WTC11 (cell line): ENCODE data around the gene ARHGEF39. TPM values are rescaled to one million over a fixed set of nuclear protein-coding genes. Genes with fewer than 3 reads are reported as not detected.

Experiments
- ATAC-seq: fragments of 200-7000 bp; cut with Tn5 transposase; 2 replicates; pipeline ENCODE4 v1.10.0; 2021; ENCODE audit warnings: mild to moderate bottlenecking, moderate library complexity
- CTCF ChIA-PET: fragments of 300-600 bp; sonication (Branson Sonifier 250); formaldehyde crosslinking; loops from one replicate; lab custom pipeline; 2021; ENCODE audit warnings: antibody characterized with exemption; lab: Charles Lee
- POLR2A ChIA-PET: fragments of 350-600 bp; sonication (Branson Sonifier 250); formaldehyde crosslinking; loops from one replicate; lab custom pipeline; 2021; ENCODE audit warnings: antibody characterized with exemption; lab: Charles Lee
- DNase-seq: peaks from one replicate; pipeline ENCODE4 v3.0.0; 2021; ENCODE audit warnings: low spot score
- H3K27ac Mint-ChIP-seq: 2 replicates; pipeline ENCODE4 v1.8.0; 2021; ENCODE audit warnings: mixed read lengths
- H3K27me3 Mint-ChIP-seq: 2 replicates; pipeline ENCODE4 v1.8.0; 2021; ENCODE audit warnings: low read depth, mild to moderate bottlenecking, moderate library complexity, mixed read lengths
- H3K36me3 Mint-ChIP-seq: 2 replicates; pipeline ENCODE4 v1.8.0; 2021; ENCODE audit warnings: mixed read lengths
- H3K4me1 Mint-ChIP-seq: 2 replicates; pipeline ENCODE4 v1.8.0; 2022; ENCODE audit warnings: mixed read lengths
- H3K4me3 Mint-ChIP-seq: 2 replicates; pipeline ENCODE4 v1.8.0; 2021; ENCODE audit warnings: mild to moderate bottlenecking, moderate library complexity, mixed read lengths
- H3K9me3 Mint-ChIP-seq: 2 replicates; pipeline ENCODE4 v1.8.0; 2021; ENCODE audit warnings: mixed read lengths
- CDX4 ChIP-seq: fragments of 250-450 bp; sonication (Bioruptor Pico); IDR thresholded peaks from 2 replicates; pipeline ENCODE4 v1.9.0; 2021; ENCODE audit warnings: moderate library complexity, mild to moderate bottlenecking, inconsistent platforms, borderline replicate concordance
- CREB1 ChIP-seq: sonication (generic); formaldehyde crosslinking; IDR thresholded peaks from 2 replicates; pipeline ENCODE4 v1.8.0; 2023; ENCODE audit warnings: mild to moderate bottlenecking, missing genetic modification reagents
- ESRRA ChIP-seq: sonication (generic); formaldehyde crosslinking; IDR thresholded peaks from 2 replicates; pipeline ENCODE4 v1.8.1; 2022; ENCODE audit warnings: mild to moderate bottlenecking, missing genetic modification reagents, borderline replicate concordance
- FOXK1 ChIP-seq: sonication (generic); formaldehyde crosslinking; IDR thresholded peaks from 2 replicates; pipeline ENCODE4 v1.8.0; 2022; ENCODE audit warnings: mild to moderate bottlenecking, moderate library complexity, missing genetic modification reagents
- HMGA2 ChIP-seq: fragments of 250-450 bp; sonication (Bioruptor Pico); IDR thresholded peaks from 2 replicates; pipeline ENCODE4 v1.4.0; 2021; ENCODE audit warnings: mild to moderate bottlenecking, moderate library complexity
- IRF1 ChIP-seq: sonication (generic); formaldehyde crosslinking; IDR thresholded peaks from 2 replicates; pipeline ENCODE4 v1.8.0; 2023; ENCODE audit warnings: missing genetic modification reagents
- KAT7 ChIP-seq: sonication (generic); formaldehyde crosslinking; IDR thresholded peaks from 2 replicates; pipeline ENCODE4 v1.8.1; 2023; ENCODE audit warnings: missing genetic modification reagents, mild to moderate bottlenecking, borderline replicate concordance
- NFATC4 ChIP-seq: fragments of 250-450 bp; sonication (Bioruptor Pico); IDR thresholded peaks from 2 replicates; pipeline ENCODE4 v1.9.0; 2021; ENCODE audit warnings: mild to moderate bottlenecking
- NR2C2 ChIP-seq: sonication (generic); formaldehyde crosslinking; IDR thresholded peaks from 2 replicates; pipeline ENCODE4 v1.8.0; 2022; ENCODE audit warnings: mild to moderate bottlenecking, missing genetic modification reagents
- USF1 ChIP-seq: sonication (generic); formaldehyde crosslinking; IDR thresholded peaks from 2 replicates; pipeline ENCODE4 v1.8.0; 2022; ENCODE audit warnings: mild to moderate bottlenecking, missing genetic modification reagents
- ZBTB21 ChIP-seq: sonication (generic); formaldehyde crosslinking; IDR thresholded peaks from 2 replicates; pipeline ENCODE4 v1.8.1; 2023; ENCODE audit warnings: mild to moderate bottlenecking, missing genetic modification reagents, borderline replicate concordance
- ZBTB43 ChIP-seq: sonication (generic); formaldehyde crosslinking; IDR thresholded peaks from 2 replicates; pipeline ENCODE4 v1.8.1; 2023; ENCODE audit warnings: mild to moderate bottlenecking, missing genetic modification reagents
- ZNF121 ChIP-seq: sonication (generic); formaldehyde crosslinking; IDR thresholded peaks from 2 replicates; pipeline ENCODE4 v1.8.0; 2023; ENCODE audit warnings: missing genetic modification reagents
- ZNF219 ChIP-seq: sonication (generic); formaldehyde crosslinking; IDR thresholded peaks from 2 replicates; pipeline ENCODE4 v1.8.0; 2023; ENCODE audit warnings: missing genetic modification reagents, mild to moderate bottlenecking, borderline replicate concordance
- ZNF671 ChIP-seq: fragments of 250-450 bp; sonication (Bioruptor Pico); IDR thresholded peaks from 2 replicates; pipeline ENCODE4 v1.8.0; 2021; ENCODE audit warnings: mild to moderate bottlenecking
- total RNA-seq: library from RNA; stranded (reverse); gene quantifications from 3 replicates; pipeline ENCODE4 v1.2.3, GENCODE V29; 2021
- TF ChIP-seq, protein P1 (sequence below): fragments of 200-600 bp; IDR thresholded peaks from 2 replicates; pipeline ENCODE4 v1.8.0; 2022; ENCODE audit warnings: antibody characterized with exemption
- TF ChIP-seq, protein P2 (sequence below): sonication (generic); formaldehyde crosslinking; IDR thresholded peaks from 2 replicates; pipeline ENCODE4 v1.8.1; 2022; ENCODE audit warnings: low read depth, mild to moderate bottlenecking, moderate library complexity, missing genetic modification reagents, borderline replicate concordance
- TF ChIP-seq, protein P3 (sequence below): sonication (generic); formaldehyde crosslinking; conservative IDR thresholded peaks from 2 replicates; pipeline ENCODE4 v1.8.1; 2022; ENCODE audit warnings: mild to moderate bottlenecking, missing genetic modification reagents
- TF ChIP-seq, protein P4 (sequence below): sonication (generic); formaldehyde crosslinking; IDR thresholded peaks from 2 replicates; pipeline ENCODE4 v1.8.1; 2022; ENCODE audit warnings: mild to moderate bottlenecking, moderate library complexity, missing genetic modification reagents
- TF ChIP-seq, protein P5 (sequence below): fragments of 250-450 bp; sonication (Bioruptor Pico); IDR thresholded peaks from 2 replicates; pipeline ENCODE4 v1.9.0; 2021; ENCODE audit warnings: mild to moderate bottlenecking, borderline replicate concordance
- TF ChIP-seq, protein P6 (sequence below): sonication (generic); formaldehyde crosslinking; IDR thresholded peaks from 2 replicates; pipeline ENCODE4 v1.8.1; 2022; ENCODE audit warnings: mild to moderate bottlenecking, missing genetic modification reagents, moderate library complexity, borderline replicate concordance

Gene ARHGEF39
- total RNA-seq, 1 experiment from 2014 or later, result 23.8 TPM

DNA sequence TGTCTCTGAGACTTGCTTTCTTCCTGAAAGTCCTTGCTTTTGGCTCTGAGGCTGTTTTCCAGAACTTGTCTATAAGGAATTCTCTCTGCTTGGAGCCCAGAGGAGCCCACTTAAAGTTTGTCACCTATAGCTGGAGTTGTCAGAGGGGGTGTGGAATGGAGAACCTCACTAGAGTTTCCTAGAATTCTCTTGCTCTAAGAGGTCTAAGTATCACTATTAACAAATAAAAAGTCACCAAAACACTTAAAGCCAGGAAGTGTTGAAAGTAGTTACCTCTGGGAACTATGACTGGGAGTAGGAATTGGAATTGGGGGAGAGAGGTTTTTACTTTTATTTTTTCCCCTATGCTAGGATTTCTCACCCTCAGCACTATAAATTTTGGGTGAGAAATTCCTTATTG, 29.3 kb downstream of the ARHGEF39 start (continued):
- no peak for TF ChIP-seq FOXK1 (CRISPR knock-in tag)
- TF ChIP-seq CREB1 (CRISPR knock-in tag), result no peak
- TF ChIP-seq ZNF219 (CRISPR knock-in tag), result no peak
- no peak for TF ChIP-seq ZNF671 (CRISPR knock-in tag)
- TF ChIP-seq ZBTB21, result no peak
- TF ChIP-seq, all 79 proteins: peak for 0

- ChIA-PET CTCF (interaction anchor here (1.3 to 5.3 kb wide), 6 partner anchors 13 to 30 kb away, joined by 3 to 17 read pairs (median 8); no protein-coding TSS in a partner anchor), POLR2A (no interaction called here)
- Mint-ChIP-seq H3K27ac (no peak overlapping the region), H3K4me1 (no peaks in the 10 kb centered on the region), H3K36me3 (no peaks in the 10 kb centered on the region), H3K4me3 (no peak overlapping the region), H3K9me3 (no peaks in the 10 kb centered on the region), H3K27me3 (peaks cover 4% of the 10 kb centered on the region)
- ATAC-seq (no peak), DNase-seq (no peak)
- no peak for TF ChIP-seq KAT7 (CRISPR knock-in tag)
- no peak for TF ChIP-seq USF1 (CRISPR knock-in tag)
- TF ChIP-seq, protein P1, sequence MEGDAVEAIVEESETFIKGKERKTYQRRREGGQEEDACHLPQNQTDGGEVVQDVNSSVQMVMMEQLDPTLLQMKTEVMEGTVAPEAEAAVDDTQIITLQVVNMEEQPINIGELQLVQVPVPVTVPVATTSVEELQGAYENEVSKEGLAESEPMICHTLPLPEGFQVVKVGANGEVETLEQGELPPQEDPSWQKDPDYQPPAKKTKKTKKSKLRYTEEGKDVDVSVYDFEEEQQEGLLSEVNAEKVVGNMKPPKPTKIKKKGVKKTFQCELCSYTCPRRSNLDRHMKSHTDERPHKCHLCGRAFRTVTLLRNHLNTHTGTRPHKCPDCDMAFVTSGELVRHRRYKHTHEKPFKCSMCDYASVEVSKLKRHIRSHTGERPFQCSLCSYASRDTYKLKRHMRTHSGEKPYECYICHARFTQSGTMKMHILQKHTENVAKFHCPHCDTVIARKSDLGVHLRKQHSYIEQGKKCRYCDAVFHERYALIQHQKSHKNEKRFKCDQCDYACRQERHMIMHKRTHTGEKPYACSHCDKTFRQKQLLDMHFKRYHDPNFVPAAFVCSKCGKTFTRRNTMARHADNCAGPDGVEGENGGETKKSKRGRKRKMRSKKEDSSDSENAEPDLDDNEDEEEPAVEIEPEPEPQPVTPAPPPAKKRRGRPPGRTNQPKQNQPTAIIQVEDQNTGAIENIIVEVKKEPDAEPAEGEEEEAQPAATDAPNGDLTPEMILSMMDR, result no peak
- no peak for TF ChIP-seq CDX4
- TF ChIP-seq, protein P2, sequence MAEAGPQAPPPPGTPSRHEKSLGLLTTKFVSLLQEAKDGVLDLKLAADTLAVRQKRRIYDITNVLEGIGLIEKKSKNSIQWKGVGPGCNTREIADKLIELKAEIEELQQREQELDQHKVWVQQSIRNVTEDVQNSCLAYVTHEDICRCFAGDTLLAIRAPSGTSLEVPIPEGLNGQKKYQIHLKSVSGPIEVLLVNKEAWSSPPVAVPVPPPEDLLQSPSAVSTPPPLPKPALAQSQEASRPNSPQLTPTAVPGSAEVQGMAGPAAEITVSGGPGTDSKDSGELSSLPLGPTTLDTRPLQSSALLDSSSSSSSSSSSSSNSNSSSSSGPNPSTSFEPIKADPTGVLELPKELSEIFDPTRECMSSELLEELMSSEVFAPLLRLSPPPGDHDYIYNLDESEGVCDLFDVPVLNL (CRISPR knock-in tag), result no peak
- no peak for TF ChIP-seq HMGA2
- TF ChIP-seq, protein P3, sequence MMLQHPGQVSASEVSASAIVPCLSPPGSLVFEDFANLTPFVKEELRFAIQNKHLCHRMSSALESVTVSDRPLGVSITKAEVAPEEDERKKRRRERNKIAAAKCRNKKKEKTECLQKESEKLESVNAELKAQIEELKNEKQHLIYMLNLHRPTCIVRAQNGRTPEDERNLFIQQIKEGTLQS (CRISPR knock-in tag), result no peak
- TF ChIP-seq ESRRA (CRISPR knock-in tag), result no peak
- no peak for TF ChIP-seq IRF1
- TF ChIP-seq NR2C2 (CRISPR knock-in tag), result no peak
- TF ChIP-seq, protein P4, sequence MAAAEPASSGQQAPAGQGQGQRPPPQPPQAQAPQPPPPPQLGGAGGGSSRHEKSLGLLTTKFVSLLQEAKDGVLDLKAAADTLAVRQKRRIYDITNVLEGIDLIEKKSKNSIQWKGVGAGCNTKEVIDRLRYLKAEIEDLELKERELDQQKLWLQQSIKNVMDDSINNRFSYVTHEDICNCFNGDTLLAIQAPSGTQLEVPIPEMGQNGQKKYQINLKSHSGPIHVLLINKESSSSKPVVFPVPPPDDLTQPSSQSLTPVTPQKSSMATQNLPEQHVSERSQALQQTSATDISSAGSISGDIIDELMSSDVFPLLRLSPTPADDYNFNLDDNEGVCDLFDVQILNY (CRISPR knock-in tag), result no peak
- no peak for TF ChIP-seq ZNF121 (CRISPR knock-in tag)
- no peak for TF ChIP-seq ZBTB43 (CRISPR knock-in tag)
- no peak for TF ChIP-seq NFATC4 (CRISPR knock-in tag)
- TF ChIP-seq, protein P5, sequence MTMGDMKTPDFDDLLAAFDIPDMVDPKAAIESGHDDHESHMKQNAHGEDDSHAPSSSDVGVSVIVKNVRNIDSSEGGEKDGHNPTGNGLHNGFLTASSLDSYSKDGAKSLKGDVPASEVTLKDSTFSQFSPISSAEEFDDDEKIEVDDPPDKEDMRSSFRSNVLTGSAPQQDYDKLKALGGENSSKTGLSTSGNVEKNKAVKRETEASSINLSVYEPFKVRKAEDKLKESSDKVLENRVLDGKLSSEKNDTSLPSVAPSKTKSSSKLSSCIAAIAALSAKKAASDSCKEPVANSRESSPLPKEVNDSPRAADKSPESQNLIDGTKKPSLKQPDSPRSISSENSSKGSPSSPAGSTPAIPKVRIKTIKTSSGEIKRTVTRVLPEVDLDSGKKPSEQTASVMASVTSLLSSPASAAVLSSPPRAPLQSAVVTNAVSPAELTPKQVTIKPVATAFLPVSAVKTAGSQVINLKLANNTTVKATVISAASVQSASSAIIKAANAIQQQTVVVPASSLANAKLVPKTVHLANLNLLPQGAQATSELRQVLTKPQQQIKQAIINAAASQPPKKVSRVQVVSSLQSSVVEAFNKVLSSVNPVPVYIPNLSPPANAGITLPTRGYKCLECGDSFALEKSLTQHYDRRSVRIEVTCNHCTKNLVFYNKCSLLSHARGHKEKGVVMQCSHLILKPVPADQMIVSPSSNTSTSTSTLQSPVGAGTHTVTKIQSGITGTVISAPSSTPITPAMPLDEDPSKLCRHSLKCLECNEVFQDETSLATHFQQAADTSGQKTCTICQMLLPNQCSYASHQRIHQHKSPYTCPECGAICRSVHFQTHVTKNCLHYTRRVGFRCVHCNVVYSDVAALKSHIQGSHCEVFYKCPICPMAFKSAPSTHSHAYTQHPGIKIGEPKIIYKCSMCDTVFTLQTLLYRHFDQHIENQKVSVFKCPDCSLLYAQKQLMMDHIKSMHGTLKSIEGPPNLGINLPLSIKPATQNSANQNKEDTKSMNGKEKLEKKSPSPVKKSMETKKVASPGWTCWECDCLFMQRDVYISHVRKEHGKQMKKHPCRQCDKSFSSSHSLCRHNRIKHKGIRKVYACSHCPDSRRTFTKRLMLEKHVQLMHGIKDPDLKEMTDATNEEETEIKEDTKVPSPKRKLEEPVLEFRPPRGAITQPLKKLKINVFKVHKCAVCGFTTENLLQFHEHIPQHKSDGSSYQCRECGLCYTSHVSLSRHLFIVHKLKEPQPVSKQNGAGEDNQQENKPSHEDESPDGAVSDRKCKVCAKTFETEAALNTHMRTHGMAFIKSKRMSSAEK, result no peak
- TF ChIP-seq, protein P6, sequence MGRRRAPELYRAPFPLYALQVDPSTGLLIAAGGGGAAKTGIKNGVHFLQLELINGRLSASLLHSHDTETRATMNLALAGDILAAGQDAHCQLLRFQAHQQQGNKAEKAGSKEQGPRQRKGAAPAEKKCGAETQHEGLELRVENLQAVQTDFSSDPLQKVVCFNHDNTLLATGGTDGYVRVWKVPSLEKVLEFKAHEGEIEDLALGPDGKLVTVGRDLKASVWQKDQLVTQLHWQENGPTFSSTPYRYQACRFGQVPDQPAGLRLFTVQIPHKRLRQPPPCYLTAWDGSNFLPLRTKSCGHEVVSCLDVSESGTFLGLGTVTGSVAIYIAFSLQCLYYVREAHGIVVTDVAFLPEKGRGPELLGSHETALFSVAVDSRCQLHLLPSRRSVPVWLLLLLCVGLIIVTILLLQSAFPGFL (CRISPR knock-in tag), result no peak
Measured at GRCh38 chr9:35629597-35629996, 35.4 kb downstream of the ARHGEF39 start.
